Measurements from ENCODE around the gene CDK2AP2.

Gene CDK2AP2

DNA sequence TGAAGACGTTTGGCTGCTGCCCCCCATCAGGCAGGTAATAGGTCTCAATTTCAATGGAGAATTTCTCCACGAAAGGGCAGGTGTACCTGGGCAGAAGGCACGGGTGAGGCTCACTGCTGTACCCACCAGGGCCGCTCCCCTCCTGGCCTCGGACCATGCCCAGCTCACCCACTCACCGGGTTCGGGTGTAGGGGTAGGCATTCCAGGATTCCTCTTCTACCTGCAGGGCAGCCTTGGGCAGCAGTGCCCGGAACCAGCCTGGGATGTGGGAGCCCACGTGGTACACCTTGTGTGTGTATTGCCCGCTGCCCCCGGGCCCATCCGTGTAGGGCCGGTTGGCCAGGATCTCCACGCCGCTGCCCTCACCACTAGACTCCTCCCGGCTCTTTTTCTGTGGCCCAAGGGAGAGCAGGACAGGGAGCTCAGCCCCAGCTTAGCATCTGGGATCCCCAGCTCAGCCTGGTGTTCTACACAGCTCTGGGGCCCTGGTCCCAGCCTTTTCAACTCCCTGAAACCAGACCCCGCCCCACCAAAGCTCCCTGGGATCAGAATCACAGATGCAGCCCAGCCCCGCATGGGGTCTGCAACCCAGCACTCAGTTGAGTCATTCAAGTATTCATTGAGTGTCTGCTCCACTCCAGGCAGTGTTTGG lies 5.5 kb downstream of the CDK2AP2 start:
- H3K9ac ChIP-seq (ENCODE audit: low read length in 2 of 2) = no peak overlapping the region
- H3K4me1 ChIP-seq (ENCODE audit: control insufficient read depth, insufficient read depth, low read length) = peaks cover 34% of the 10 kb centered on the region
- H3K4me3 ChIP-seq (ENCODE audit: low read length in 2 of 2) = no peak overlapping the region
- peaks cover 7 to 29% of the 10 kb centered on the region in 2 donors for H3K27me3 ChIP-seq (ENCODE audit: control insufficient read depth in 1 of 2, insufficient read depth in 2 of 2, low read length in 2 of 2)
- no peaks in the 10 kb centered on the region for H3K9me3 ChIP-seq (ENCODE audit: control insufficient read depth in 2 of 2, low read length in 2 of 2)
- H3K27ac ChIP-seq (ENCODE audit: low read length) = no peak overlapping the region
- H3K36me3 ChIP-seq (ENCODE audit: control insufficient read depth in 2 of 2, insufficient read depth in 2 of 2, low read length in 2 of 2) = peaks cover 0 to 2% of the 10 kb centered on the region in 2 donors

DNA sequence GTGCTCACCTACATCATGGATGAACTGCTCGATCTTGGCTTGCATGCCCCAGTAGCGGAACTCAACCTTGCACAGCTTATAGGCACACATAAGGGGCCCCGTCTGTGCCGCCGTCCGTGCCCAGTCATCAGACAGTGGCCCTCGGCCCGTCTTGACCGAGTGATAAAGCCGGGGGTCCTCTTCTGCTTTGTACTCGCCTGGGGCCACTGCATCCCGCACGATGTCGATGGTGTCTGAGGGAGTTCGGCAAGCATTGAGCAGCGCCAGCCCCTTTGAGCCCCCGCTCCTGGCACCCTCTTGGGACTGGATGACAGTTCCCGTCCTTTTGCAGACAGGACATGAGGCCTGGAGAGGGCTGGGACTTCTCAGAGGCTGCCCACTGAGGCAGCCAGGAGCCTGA lies 6.1 kb downstream of the CDK2AP2 start:
- no peaks in the 10 kb centered on the region for H3K9me3 ChIP-seq (ENCODE audit: control insufficient read depth in 2 of 2, low read length in 2 of 2)

GRCh38 chr11:67500831-67501715 lies 6.9 kb downstream of the CDK2AP2 start:
- peaks cover 0 to 2% of the 10 kb centered on the region in 2 donors for H3K36me3 ChIP-seq (ENCODE audit: control insufficient read depth in 2 of 2, insufficient read depth in 2 of 2, low read length in 2 of 2)
- H3K9me3 ChIP-seq (ENCODE audit: control insufficient read depth in 2 of 2, low read length in 2 of 2) = no peaks in the 10 kb centered on the region
- no peak overlapping the region for H3K27ac ChIP-seq (ENCODE audit: low read length)
- no peak overlapping the region for H3K4me3 ChIP-seq (ENCODE audit: low read length in 2 of 2)
- no peak overlapping the region for H3K9ac ChIP-seq (ENCODE audit: low read length in 2 of 2)
- H3K27me3 ChIP-seq (ENCODE audit: control insufficient read depth in 1 of 2, insufficient read depth in 2 of 2, low read length in 2 of 2) = peaks cover 7 to 29% of the 10 kb centered on the region in 2 donors
- H3K4me1 ChIP-seq (ENCODE audit: control insufficient read depth, insufficient read depth, low read length) = peaks cover 21% of the 10 kb centered on the region

More for the DNA sequence above, 6.1 kb downstream of the CDK2AP2 start:
- no peak overlapping the region for H3K27ac ChIP-seq (ENCODE audit: low read length)
- peaks cover 7 to 29% of the 10 kb centered on the region in 2 donors for H3K27me3 ChIP-seq (ENCODE audit: control insufficient read depth in 1 of 2, insufficient read depth in 2 of 2, low read length in 2 of 2)
- peaks cover 28% of the 10 kb centered on the region for H3K4me1 ChIP-seq (ENCODE audit: control insufficient read depth, insufficient read depth, low read length)
- no peak overlapping the region for H3K4me3 ChIP-seq (ENCODE audit: low read length in 2 of 2)
- H3K36me3 ChIP-seq (ENCODE audit: control insufficient read depth in 2 of 2, insufficient read depth in 2 of 2, low read length in 2 of 2) = peaks cover 0 to 2% of the 10 kb centered on the region in 2 donors
- H3K9ac ChIP-seq (ENCODE audit: low read length in 2 of 2) = no peak overlapping the region

DNA sequence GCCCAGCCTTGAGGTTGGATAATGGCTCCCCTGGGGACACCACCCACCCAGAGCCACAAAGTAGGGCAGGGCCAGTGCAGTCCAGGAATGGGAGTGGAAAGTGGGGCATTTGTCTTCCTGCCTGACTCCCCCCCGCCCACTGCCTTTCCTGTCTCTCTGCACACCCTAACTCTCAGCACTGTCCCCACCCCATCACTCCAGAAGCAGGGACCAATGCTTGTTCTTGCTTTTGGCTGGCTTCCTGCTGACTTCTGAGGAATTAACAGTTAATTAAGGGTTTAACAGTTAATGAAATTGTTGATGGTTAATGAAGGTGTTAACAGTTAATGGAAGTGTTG lies 7.5 kb downstream of the CDK2AP2 start:
- Histone ChIP-seq H3K9ac (ENCODE audit: low read length in 2 of 2) (no peak overlapping the region), H3K4me3 (ENCODE audit: low read length in 2 of 2) (no peak overlapping the region), H3K9me3 (ENCODE audit: control insufficient read depth in 2 of 2, low read length in 2 of 2) (no peaks in the 10 kb centered on the region), H3K4me1 (ENCODE audit: control insufficient read depth, insufficient read depth, low read length) (peaks cover 14% of the 10 kb centered on the region), H3K36me3 (ENCODE audit: control insufficient read depth in 2 of 2, insufficient read depth in 2 of 2, low read length in 2 of 2) (peaks cover 0 to 2% of the 10 kb centered on the region in 2 donors), H3K27ac (ENCODE audit: low read length) (no peak overlapping the region), H3K27me3 (ENCODE audit: control insufficient read depth in 1 of 2, insufficient read depth in 2 of 2, low read length in 2 of 2) (peaks cover 7 to 29% of the 10 kb centered on the region in 2 donors)

GRCh38 chr11:67499808-67500483 lies 8.0 kb downstream of the CDK2AP2 start:
- Histone ChIP-seq H3K4me1 (ENCODE audit: control insufficient read depth, insufficient read depth, low read length) (peaks cover 12% of the 10 kb centered on the region), H3K9ac (ENCODE audit: low read length in 2 of 2) (no peak overlapping the region), H3K27me3 (ENCODE audit: control insufficient read depth in 1 of 2, insufficient read depth in 2 of 2, low read length in 2 of 2) (peaks cover 7 to 28% of the 10 kb centered on the region in 2 donors), H3K36me3 (ENCODE audit: control insufficient read depth in 2 of 2, insufficient read depth in 2 of 2, low read length in 2 of 2) (peaks cover 0 to 2% of the 10 kb centered on the region in 2 donors), H3K27ac (ENCODE audit: low read length) (no peak overlapping the region), H3K9me3 (ENCODE audit: control insufficient read depth in 2 of 2, low read length in 2 of 2) (no peaks in the 10 kb centered on the region), H3K4me3 (ENCODE audit: low read length in 2 of 2) (no peak overlapping the region)

DNA sequence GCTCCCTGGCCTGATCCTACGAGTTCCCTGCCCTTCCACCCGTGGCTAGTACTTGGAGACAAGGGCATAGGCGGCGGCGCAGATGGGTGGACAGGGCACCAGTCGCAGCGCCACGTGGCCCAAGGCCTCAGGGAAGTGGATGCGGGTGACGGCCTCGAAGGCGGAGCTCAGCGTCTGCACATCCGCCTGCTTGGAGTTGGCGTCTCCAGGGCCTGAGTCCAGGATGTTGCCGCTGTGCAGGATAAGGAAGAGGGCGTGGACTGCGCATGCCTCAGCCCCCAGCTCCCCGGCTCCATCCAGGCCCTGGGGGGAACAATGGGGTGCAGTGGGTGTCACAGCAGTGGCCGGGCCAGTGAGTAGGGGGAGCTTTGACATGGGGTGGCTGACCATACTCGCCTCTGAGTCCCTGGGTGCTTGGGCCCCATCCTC lies 9.4 kb downstream of the CDK2AP2 start:
- H3K4me3 ChIP-seq (ENCODE audit: low read length in 2 of 2) = no peak overlapping the region
- H3K27ac ChIP-seq (ENCODE audit: low read length) = no peak overlapping the region
- H3K9me3 ChIP-seq (ENCODE audit: control insufficient read depth in 2 of 2, low read length in 2 of 2) = no peaks in the 10 kb centered on the region
- H3K27me3 ChIP-seq (ENCODE audit: control insufficient read depth in 1 of 2, insufficient read depth in 2 of 2, low read length in 2 of 2) = peaks cover 7 to 17% of the 10 kb centered on the region in 2 donors
- peaks cover under 1% of the 10 kb centered on the region for H3K4me1 ChIP-seq (ENCODE audit: control insufficient read depth, insufficient read depth, low read length)
- peaks cover 0 to 2% of the 10 kb centered on the region in 2 donors for H3K36me3 ChIP-seq (ENCODE audit: control insufficient read depth in 2 of 2, insufficient read depth in 2 of 2, low read length in 2 of 2)
- H3K9ac ChIP-seq (ENCODE audit: low read length in 2 of 2) = no peak overlapping the region

GRCh38 chr11:67497656-67498291 lies 10.2 kb downstream of the CDK2AP2 start:
- H3K4me1 ChIP-seq (ENCODE audit: control insufficient read depth, insufficient read depth, low read length) = no peaks in the 10 kb centered on the region
- H3K4me3 ChIP-seq (ENCODE audit: low read length in 2 of 2) = no peak overlapping the region
- no peak overlapping the region for H3K27ac ChIP-seq (ENCODE audit: low read length)
- peaks cover 5 to 9% of the 10 kb centered on the region in 2 donors for H3K27me3 ChIP-seq (ENCODE audit: control insufficient read depth in 1 of 2, insufficient read depth in 2 of 2, low read length in 2 of 2)
- no peak overlapping the region for H3K9ac ChIP-seq (ENCODE audit: low read length in 2 of 2)
- peaks cover 0 to 2% of the 10 kb centered on the region in 2 donors for H3K36me3 ChIP-seq (ENCODE audit: control insufficient read depth in 2 of 2, insufficient read depth in 2 of 2, low read length in 2 of 2)
- H3K9me3 ChIP-seq (ENCODE audit: control insufficient read depth in 2 of 2, low read length in 2 of 2) = no peaks in the 10 kb centered on the region

DNA sequence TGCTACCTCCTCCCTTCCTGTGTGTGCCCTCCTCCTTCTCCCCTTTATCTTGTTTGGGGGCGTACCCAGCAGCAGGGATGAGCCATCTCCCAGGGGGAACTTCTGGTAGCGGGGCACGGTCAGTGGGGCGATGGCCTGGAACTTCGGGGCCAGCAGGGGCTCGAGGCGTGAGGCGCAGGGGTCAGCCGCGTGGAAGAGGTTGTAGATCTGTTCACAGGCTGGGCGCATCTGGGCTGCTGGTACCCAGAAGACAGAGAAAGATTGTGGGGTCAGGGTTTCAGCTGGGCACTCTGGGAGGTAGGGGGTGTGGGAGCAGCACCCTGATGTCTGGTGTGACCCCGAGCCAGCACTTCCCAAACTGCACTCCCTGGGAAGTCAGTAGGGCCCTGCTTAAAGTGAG lies 11.8 kb downstream of the CDK2AP2 start:
- Histone ChIP-seq H3K9me3 (ENCODE audit: control insufficient read depth in 2 of 2, low read length in 2 of 2) (no peaks in the 10 kb centered on the region), H3K4me3 (ENCODE audit: low read length in 2 of 2) (no peak overlapping the region), H3K27me3 (ENCODE audit: control insufficient read depth in 1 of 2, insufficient read depth in 2 of 2, low read length in 2 of 2) (no peaks in the 10 kb centered on the region), H3K4me1 (ENCODE audit: control insufficient read depth, insufficient read depth, low read length) (peaks cover 6% of the 10 kb centered on the region), H3K27ac (ENCODE audit: low read length) (no peak overlapping the region), H3K36me3 (ENCODE audit: control insufficient read depth in 2 of 2, insufficient read depth in 2 of 2, low read length in 2 of 2) (peaks cover 0 to 5% of the 10 kb centered on the region in 2 donors), H3K9ac (ENCODE audit: low read length in 2 of 2) (no peak overlapping the region)

DNA sequence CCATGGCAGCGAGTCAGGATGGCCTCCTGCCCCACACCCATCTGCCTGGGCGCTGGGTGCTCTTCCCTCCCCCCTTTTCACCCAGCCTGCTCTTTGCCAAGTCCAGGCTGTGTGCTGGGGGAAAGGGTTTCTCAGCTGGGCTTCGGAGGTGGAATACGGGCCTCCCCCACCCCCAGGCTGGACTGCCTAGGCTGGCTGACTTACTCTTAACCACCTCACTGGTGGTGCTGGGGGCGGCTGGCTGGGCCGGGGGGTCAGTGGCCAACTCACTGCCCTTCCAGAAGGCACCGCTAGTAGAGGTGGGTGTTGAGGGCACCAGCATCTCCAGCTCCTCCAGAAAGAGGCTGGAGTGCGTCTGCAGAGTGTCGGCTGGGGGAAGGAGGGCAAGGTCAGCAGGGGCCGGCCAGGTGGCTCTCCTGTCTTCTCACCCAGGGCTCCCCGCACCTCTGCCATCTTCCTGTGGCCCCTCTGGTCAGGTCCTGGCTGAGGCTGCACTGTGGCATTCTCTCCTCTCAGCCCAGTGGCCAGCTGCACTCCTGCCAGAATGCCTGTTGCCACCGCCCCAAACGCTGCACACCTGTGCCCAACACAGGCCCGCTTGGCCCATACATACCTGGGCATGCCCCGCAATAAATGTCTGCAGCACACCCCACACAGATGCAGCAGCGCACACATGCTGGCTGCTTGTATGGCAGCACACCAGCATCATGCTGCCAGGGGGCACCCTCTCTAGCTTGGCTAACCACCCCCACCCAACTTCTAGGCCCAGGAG lies 12.5 kb downstream of the CDK2AP2 start:
- H3K36me3 ChIP-seq (ENCODE audit: control insufficient read depth in 2 of 2, insufficient read depth in 2 of 2, low read length in 2 of 2) = peaks cover 0 to 8% of the 10 kb centered on the region in 2 donors
- no peak overlapping the region for H3K9ac ChIP-seq (ENCODE audit: low read length in 2 of 2)
- no peak overlapping the region for H3K27ac ChIP-seq (ENCODE audit: low read length)
- H3K4me1 ChIP-seq (ENCODE audit: control insufficient read depth, insufficient read depth, low read length) = peaks cover 6% of the 10 kb centered on the region
- no peak overlapping the region for H3K4me3 ChIP-seq (ENCODE audit: low read length in 2 of 2)
- H3K9me3 ChIP-seq (ENCODE audit: control insufficient read depth in 2 of 2, low read length in 2 of 2) = no peaks in the 10 kb centered on the region
- no peaks in the 10 kb centered on the region for H3K27me3 ChIP-seq (ENCODE audit: control insufficient read depth in 1 of 2, insufficient read depth in 2 of 2, low read length in 2 of 2)
